ENCODE data around the gene OR2AK2. TPM values are rescaled to one million over a fixed set of nuclear protein-coding genes. Genes with fewer than 3 reads are reported as not detected.

Gene OR2AK2
- total and polyA plus RNA-seq, 2 of the 8 experiments (the other 6 are each of a cell fraction or from before 2014, with no cell fraction given) = not detected

- TF ChIP-seq SP4 (IDR thresholded peaks at IDR 0.05; ENCODE audit: low read length) = no peak
- no peak for TF ChIP-seq GABPA (IDR thresholded peaks at IDR 0.05; ENCODE audit: borderline replicate concordance, insufficient read depth, low read length)
These were observed 29.3 kb upstream of the OR2AK2 start (continued) for GRCh38 chr1:247935781-247936180.
